Measurements from ENCODE around the gene WAC. TPM values are rescaled to one million over a fixed set of nuclear protein-coding genes. Genes with fewer than 3 reads are reported as not detected.

WAC gene
- total RNA-seq, 2 donors from 2014 or later: 43.8 to 58.3 TPM

- no peak for DNase-seq
- Histone ChIP-seq H3K9me3 (no peaks in the 10 kb centered on the region), H3K27ac (peak overlapping the region in 1 of 4 donors; percentile 31), H3K27me3 (no peaks in the 10 kb centered on the region), H3K36me3 (replicated peaks in 1 of 2; ENCODE audit: insufficient read depth in 1 of 2, low read depth in 2 of 2) (no peaks in the 10 kb centered on the region), H3K4me1 (peaks cover 63% of the 10 kb centered on the region), H3K4me3 (no peak overlapping the region)
- intact Hi-C loops (cut with DNase I): no loop called here
- WGBS, 2 donors: 89 to 93% methylated on average over 2 of the region's 2 CpGs
- ATAC-seq: no peak
- TF ChIP-seq CTCF (IDR thresholded peaks at IDR 0.05): no peak
- TF ChIP-seq POLR2A (IDR thresholded peaks at IDR 0.05): no peak
Measured at GRCh38 chr10:28548781-28549498, 16.0 kb downstream of the WAC start.

- 58 to 59% methylated on average over 3 of the region's 3 CpGs for WGBS, 2 donors
- intact Hi-C loops (cut with DNase I): no loop called here
- Histone ChIP-seq H3K36me3 (replicated peaks in 1 of 2; ENCODE audit: insufficient read depth in 1 of 2, low read depth in 2 of 2) (no peaks in the 10 kb centered on the region), H3K4me1 (peaks cover 55% of the 10 kb centered on the region), H3K27me3 (no peaks in the 10 kb centered on the region), H3K4me3 (no peak overlapping the region), H3K27ac (peak overlapping the region in 1 of 4 donors; percentile 22), H3K9me3 (no peaks in the 10 kb centered on the region)
- ATAC-seq (no peak), DNase-seq (no peak)
- TF ChIP-seq POLR2A (IDR thresholded peaks at IDR 0.05) (no peak), CTCF (IDR thresholded peaks at IDR 0.05) (no peak)
Measured at GRCh38 chr10:28551086-28551485, 18.2 kb downstream of the WAC start.

- intact Hi-C loops (cut with DNase I): no loop called here
- Histone ChIP-seq H3K36me3 (replicated peaks in 1 of 2; ENCODE audit: insufficient read depth in 1 of 2, low read depth in 2 of 2) (no peaks in the 10 kb centered on the region), H3K4me3 (no peak overlapping the region), H3K4me1 (peaks cover 61% of the 10 kb centered on the region), H3K27me3 (no peaks in the 10 kb centered on the region), H3K9me3 (no peaks in the 10 kb centered on the region), H3K27ac (no peak overlapping the region)
- TF ChIP-seq CTCF (IDR thresholded peaks at IDR 0.05): no peak
- no peak for TF ChIP-seq POLR2A (IDR thresholded peaks at IDR 0.05)
- ATAC-seq: no peak
- DNase-seq: no peak
- WGBS, 2 donors: 16 to 17% methylated on average over 4 of the region's 4 CpGs
Measured at GRCh38 chr10:28552775-28553174, 19.9 kb downstream of the WAC start.

GRCh38 chr10:28554009-28554408, 21.1 kb downstream of the WAC start:
- intact Hi-C loops (cut with DNase I): no loop called here
- H3K36me3 ChIP-seq (replicated peaks in 1 of 2; ENCODE audit: insufficient read depth in 1 of 2, low read depth in 2 of 2): no peaks in the 10 kb centered on the region
- H3K4me3 ChIP-seq: no peak overlapping the region
- ATAC-seq: no peak
- H3K4me1 ChIP-seq: peaks cover 65% of the 10 kb centered on the region
- no peak for DNase-seq
- no peak overlapping the region for H3K27ac ChIP-seq
- WGBS, 2 donors: 93 to 98% methylated on average over 6 of the region's 6 CpGs
- no peak for TF ChIP-seq CTCF (IDR thresholded peaks at IDR 0.05)
- TF ChIP-seq POLR2A (IDR thresholded peaks at IDR 0.05): no peak
- H3K27me3 ChIP-seq: no peaks in the 10 kb centered on the region
- no peaks in the 10 kb centered on the region for H3K9me3 ChIP-seq

GRCh38 chr10:28554952-28555351, 22.0 kb downstream of the WAC start:
- Histone ChIP-seq H3K4me1 (peaks cover 65% of the 10 kb centered on the region), H3K4me3 (no peak overlapping the region), H3K36me3 (replicated peaks in 1 of 2; ENCODE audit: insufficient read depth in 1 of 2, low read depth in 2 of 2) (no peaks in the 10 kb centered on the region), H3K27me3 (no peaks in the 10 kb centered on the region), H3K9me3 (no peaks in the 10 kb centered on the region), H3K27ac (no peak overlapping the region)
- no peak for DNase-seq
- intact Hi-C loops (cut with DNase I): no loop called here
- TF ChIP-seq POLR2A (IDR thresholded peaks at IDR 0.05) (no peak), CTCF (IDR thresholded peaks at IDR 0.05) (no peak)
- ATAC-seq: no peak
- WGBS, 2 donors: 60 to 62% methylated on average over 3 of the region's 3 CpGs

Data from body of pancreas (tissue), 4 donors.